ENCODE data around the gene NFATC3. TPM values are rescaled to one million over a fixed set of nuclear protein-coding genes. Genes with fewer than 3 reads are reported as not detected.
A peak's percentile ranks its signal among the peaks of the same experiment; 100 is the strongest.

The NFATC3 gene
- total RNA-seq, 1 experiment from 2014 or later = 26.9 TPM

DNA sequence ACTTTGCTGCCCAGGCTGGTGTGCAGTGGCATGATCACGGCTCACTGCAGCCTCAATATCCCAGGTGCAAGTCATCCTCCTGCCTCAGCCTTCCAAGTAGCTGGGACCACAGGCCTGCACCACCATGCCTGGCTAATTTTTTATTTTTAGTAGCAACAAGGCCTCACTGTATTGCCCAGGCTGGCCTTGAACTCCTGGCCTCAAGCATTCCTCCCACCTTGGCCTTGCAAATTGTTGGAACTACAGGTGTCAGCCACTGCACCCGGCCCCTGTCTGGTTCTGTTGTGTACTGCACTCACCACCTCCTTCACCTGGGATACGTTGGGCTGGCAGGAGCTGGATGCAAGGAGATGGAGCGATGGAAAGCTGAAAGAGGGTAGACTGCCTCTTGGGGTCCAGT, 168.6 kb downstream of the NFATC3 start:
- in situ Hi-C loops (cut with HindIII; ENCODE audit: low sequenced_read_pairs) = no loop called here
- no peak for DNase-seq (ENCODE audit: low spot score)

DNA sequence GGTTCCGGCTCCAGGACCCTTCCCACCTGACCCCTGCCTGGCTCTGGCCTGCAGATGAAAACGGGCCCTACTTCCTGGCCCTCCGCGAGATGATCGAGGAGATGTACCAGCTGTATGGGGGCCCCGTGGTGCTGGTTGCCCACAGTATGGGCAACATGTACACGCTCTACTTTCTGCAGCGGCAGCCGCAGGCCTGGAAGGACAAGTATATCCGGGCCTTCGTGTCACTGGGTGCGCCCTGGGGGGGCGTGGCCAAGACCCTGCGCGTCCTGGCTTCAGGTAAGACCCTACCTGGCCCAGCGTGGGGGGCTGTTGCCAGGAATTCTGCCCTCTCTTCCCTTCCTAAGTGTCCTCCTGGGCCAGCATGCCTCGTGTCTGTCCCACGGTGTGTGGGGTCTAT, 170.5 kb downstream of the NFATC3 start:
- in situ Hi-C loops (cut with HindIII; ENCODE audit: low sequenced_read_pairs) = no loop called here
- DNase-seq (ENCODE audit: low spot score) = no peak

DNA sequence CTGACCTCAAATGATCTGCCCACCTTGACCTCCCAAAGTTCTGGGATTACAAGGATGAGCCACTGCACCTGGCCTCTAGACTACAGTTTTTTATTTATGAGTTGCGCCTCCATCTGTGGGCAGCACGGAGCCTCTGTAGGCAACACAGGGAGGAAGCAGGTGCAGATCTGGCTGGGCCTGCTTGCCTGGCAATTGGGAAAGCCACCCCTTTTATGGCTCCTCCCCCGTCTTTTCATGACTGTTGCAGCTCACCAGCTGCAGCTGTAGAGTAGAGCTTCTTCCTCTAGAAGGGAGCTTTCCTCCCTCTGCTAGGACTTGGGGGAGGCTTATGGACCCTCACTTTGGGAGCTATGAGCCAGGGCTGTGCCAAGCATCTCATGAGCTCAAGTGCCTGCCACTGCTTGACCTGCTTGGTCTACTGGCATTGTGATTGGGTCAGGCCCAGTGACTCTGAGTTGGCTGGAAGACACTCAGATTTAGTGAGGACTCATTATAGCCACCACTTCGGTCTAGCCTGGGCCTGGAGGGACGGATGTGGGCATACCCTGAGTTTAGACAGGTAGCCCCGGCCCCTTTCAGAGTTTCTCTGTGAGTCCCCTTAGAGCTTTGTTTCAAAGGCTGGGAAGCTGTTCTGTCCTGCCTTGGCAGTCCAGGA, 172.2 kb downstream of the NFATC3 start:
- in situ Hi-C loops (cut with HindIII; ENCODE audit: low sequenced_read_pairs) = no loop called here
- DNase-seq (ENCODE audit: low spot score) = no peak

DNA sequence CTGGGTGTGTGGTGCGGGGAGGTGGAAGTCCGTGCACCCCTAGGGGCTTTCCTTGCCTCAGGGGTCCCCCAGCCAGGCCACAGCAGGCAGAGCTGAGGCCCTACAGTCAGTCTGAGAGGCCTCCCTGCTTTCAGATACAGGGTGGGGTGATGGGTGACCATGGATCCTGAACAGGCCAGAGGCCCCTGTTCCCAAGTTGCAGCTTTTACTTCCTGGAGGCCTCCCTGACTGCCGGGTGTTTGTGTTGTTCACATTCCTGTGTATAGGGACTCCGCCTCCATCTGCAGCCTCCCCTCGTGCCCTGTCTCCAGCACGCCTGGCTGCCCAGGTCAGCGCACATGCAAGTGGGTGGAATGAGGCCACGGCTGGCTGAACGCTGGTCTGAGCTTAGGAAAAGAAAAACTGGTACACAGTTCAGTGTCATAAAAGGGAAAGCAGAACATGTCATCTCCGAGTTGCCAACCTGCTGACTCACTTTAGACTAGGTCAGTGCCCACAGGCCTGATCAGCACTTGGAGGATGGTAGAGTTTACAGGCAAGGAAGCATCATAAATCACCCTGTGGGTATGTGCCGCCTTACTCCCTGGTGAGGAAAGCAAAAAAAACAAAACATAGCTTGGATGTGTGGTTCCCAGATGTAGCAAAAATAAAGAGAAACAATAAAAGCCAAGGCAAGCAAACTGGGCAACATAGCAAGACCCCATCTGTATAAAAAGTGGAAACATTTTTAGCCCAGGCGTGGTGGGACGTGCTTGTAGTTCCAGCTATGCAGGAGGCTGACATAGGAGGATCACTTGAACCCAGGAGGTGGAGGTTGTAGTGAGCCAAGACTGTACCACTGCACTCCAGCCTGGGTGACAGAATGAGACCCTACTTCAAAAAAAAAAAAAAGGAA, 173.0 kb downstream of the NFATC3 start:
- in situ Hi-C loops (cut with HindIII; ENCODE audit: low sequenced_read_pairs) = no loop called here
- no peak for DNase-seq (ENCODE audit: low spot score)

DNA sequence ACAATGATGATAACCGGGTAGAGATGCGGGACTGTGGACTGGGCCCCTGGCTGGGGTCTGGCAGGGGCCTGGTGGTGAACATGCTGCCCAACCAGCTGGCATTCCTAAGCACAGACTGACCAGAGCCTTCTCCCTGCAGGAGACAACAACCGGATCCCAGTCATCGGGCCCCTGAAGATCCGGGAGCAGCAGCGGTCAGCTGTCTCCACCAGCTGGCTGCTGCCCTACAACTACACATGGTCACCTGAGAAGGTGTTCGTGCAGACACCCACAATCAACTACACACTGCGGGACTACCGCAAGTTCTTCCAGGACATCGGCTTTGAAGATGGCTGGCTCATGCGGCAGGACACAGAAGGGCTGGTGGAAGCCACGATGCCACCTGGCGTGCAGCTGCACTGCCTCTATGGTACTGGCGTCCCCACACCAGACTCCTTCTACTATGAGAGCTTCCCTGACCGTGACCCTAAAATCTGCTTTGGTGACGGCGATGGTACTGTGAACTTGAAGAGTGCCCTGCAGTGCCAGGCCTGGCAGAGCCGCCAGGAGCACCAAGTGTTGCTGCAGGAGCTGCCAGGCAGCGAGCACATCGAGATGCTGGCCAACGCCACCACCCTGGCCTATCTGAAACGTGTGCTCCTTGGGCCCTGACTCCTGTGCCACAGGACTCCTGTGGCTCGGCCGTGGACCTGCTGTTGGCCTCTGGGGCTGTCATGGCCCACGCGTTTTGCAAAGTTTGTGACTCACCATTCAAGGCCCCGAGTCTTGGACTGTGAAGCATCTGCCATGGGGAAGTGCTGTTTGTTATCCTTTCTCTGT, 174.0 kb downstream of the NFATC3 start:
- in situ Hi-C loops (cut with HindIII; ENCODE audit: low sequenced_read_pairs) = no loop called here
- peak; percentile 79 for DNase-seq (ENCODE audit: low spot score)

DNA sequence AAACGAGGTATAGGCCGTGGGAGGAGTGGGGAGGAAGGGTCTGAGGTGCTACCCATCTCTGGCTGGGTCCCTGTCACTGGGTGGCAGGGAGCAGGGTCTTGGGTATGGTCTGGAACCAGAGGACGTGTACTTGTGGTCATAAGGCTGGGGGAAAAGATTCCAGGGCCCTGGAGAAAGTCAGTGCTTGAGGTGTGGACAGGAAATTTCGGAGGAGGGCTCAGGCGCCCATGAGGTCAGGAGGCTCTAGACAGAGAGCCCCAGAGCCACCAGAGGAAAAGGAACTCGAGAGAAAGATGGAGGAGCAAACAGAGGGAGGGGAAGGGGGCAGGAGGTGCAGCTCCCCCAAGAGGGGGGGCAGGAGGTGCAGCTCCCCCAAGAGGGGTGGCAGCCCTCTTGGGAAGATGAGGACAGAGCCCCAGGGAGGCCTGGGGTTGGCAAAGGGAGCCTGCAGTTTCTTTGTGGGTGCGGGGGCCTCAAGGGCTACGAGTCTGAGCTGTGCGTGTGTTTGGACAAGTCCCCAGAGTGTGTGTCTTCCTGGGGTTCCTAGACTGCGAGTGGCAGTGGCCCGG, 178.5 kb downstream of the NFATC3 start:
- in situ Hi-C loops (cut with HindIII; ENCODE audit: low sequenced_read_pairs) = no loop called here
- DNase-seq (ENCODE audit: low spot score) = no peak

DNA sequence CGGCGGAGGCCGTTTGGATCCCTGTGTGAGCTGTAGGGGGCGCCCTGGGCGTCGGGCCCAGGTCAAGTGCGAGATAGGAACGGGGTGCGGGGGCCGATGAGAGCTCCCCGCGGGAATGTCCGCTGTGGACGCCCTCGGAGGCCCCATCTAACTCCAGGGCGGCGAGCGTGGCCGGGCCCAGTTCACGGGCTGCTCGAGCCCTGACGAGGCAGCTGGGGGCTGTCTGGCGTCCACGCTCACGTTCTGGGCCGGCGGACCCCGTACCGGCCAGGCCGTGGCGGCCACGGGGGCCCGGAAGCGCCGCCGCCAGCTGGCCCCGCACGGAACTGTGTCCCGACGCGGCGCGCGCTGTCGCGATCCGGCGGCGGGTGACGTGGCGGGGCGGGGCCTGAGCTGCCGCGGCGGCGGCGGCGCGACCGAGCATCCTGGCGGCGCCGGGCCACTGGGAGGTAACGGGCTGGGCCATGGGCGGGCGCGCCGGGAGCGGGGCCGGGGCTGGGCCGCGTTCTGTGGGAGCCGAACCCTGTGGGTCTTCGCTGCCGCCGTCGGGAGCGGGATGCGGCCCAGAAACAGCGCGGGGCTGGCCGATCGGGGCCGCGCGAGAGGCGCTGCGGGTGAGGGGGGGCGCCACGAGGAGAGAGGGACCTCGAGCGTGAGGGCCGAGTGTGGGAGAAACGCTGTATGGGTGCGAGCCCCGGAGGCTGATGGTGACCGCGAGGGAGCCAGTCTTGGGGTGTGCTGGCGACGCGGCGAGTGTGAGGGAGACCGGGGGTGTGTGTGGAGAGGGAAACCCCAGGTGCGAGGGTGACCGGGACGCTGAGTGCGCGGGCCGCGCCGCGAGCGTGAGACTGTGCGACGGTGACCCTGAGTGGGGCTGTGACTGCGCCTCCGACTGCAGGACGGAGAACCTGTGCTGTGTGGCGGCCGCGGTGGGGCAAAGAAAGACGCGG, 179.2 kb downstream of the NFATC3 start, which contains the start of gene SLC7A6:
TSS of gene SLC7A6 (plus strand) at position 399 of the 950 bp plus-strand sequence. CDS start 10,201 bp downstream, outside the sequence.
- DNase-seq (ENCODE audit: low spot score) = peak; percentile 57
- in situ Hi-C loops (cut with HindIII; ENCODE audit: low sequenced_read_pairs) = no loop called here

DNA sequence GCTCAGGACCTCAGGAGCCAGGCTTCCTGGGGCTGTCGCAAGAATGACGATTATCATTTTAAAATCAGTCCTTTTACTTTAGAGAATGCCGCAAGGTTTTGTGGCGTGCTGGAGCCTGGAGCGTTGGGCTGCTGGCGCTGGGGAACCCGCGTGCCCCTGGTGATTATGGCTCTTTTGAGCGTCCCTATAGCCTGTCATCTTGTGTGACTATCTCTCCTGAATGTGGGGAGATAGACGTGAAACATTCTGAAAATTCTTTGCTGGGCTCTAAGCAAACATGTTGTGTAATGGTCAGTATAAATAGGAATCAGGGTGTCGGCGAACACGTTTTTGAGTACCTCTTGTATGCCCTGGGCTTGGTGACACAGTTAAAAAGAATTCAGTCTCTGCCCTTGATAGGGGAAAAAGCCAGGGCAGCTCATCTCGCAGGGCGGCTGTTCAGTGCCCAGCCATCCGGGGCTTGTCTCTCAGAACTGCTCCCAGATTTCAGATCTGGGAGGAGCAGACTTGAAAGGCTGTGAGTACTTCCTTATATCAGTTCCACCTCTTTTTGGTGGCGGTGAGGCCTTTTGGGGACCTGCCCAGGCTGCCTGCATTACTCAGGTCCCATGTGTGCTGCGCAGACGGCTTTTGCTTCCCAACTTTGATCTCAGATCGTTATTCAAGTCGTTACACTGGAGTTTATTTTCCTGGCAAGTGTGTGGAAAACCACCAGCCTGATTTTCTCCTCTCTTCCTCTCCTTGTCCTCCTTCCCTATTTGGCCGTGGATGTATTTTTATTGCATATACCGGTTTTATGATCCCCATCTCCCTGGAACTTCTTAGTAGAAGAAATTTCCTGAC, 180.1 kb downstream of the NFATC3 start:
- in situ Hi-C loops (cut with HindIII; ENCODE audit: low sequenced_read_pairs) = no loop called here
- DNase-seq (ENCODE audit: low spot score) = peak; percentile 67

DNA sequence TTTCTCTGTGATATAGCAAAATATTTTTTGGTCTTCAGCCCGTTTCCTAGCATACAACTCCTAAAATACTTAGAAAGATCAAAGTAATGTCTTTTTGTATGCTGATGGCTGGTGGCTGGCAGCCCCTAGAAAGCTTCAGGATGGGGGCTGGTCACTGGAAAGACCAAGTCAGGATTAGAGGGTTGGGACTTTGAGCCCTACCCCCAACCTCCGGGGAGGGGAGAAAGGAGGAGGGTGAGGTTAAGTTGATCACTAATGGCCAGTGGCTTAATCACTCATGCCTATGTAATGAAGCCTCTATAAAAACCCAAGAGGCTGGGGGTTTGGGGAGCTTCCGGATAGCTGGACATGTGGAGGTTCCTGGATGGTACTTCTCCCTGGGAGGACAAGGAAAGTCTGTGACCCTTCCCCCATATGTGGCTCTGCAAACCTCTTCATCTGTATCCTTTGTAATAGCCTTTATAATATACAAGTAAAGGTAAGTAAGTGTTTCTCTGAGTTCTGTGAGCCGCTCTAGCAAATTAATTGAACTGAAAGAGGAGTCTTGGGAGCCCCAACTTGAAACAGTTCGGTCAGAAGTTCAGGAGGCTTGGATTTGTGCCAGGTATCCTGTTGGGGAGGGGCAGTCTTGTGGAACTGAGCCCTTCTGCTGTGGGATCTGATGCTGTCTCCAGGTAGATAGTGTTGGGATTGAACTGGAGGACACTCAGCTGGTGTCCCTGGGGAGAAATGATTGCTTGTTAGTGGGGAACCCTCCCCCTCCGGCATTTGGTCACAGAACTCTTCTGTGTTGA, 182.6 kb downstream of the NFATC3 start:
- DNase-seq (ENCODE audit: low spot score) = no peak
- in situ Hi-C loops (cut with HindIII; ENCODE audit: low sequenced_read_pairs) = no loop called here

DNA sequence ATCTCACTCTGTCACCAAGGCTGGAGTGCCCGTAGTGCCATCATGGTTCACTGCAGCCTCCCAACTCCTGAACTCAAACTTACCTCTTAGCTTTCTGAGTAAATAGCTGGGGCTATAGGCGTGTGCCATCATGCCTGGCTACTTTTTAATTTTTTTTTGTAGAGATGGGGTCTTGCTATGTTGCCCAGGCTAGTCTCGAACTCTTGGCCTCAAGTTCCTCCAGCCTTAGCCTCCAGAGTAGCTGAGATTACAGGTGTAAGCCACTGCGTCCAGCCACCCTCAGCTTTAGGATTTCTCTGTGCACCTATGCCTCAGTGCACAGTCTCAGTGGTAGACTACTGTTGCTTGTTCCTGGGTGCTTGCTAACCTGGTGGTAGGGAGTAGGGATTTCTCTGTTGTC, 184.6 kb downstream of the NFATC3 start:
- DNase-seq (ENCODE audit: low spot score) = no peak

DNA sequence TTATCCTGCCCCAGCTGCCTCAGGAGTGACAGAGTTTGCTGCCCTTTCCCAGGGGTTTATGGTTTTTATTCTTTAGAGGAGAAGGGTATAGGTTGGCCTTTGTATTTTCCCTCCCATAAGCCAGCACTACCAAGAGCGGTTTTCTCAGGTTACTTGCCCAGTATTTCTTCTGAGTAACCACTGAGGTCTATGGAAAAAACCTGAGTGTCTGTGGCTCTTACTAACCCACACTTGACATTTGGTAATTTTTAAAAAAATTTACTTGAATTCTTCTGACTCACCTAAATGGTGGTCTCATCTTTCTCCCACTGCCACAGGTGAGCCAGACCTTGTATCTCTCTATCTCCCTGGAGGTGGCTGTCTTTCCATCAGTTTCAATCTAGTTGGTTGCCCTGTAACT, 185.2 kb downstream of the NFATC3 start:
- in situ Hi-C loops (cut with HindIII; ENCODE audit: low sequenced_read_pairs) = no loop called here
- DNase-seq (ENCODE audit: low spot score) = no peak

More for the DNA sequence above, 184.6 kb downstream of the NFATC3 start:
- in situ Hi-C loops (cut with HindIII; ENCODE audit: low sequenced_read_pairs) = no loop called here

DNA sequence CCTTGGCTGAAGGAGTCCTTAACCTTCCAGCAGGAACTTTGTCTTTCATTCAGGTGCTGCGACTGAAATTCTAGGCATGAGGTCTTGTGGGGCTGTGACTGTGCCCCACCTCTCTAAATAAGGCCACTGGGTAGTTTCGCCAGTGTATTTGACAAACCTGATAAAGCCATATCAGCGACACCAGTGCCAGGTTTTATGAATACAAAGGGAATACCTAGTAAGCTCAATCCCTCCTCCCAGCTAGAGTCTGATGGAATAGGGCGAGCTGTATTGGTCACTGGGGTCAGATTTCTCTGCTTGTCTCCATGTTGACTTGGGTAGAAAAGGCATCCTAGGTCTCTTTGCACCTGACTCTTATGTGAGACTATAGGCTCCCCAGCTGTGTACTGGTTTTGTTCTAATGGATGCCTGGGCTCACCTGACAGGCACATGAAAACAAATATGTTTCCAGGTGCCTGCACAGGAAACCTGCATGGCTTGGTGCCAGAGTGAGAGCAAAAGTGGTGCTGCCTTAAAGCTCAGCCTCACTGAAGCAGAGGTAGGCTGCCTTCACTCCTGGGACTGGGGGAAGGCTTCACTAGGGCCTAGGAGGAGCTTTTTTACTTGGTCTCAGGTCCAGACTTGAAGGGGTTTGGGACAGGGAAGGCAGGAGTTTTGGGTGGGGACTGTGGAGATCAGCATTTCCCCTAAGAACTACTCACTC, 187.5 kb downstream of the NFATC3 start:
- DNase-seq (ENCODE audit: low spot score) = no peak
- in situ Hi-C loops (cut with HindIII; ENCODE audit: low sequenced_read_pairs) = no loop called here

DNA sequence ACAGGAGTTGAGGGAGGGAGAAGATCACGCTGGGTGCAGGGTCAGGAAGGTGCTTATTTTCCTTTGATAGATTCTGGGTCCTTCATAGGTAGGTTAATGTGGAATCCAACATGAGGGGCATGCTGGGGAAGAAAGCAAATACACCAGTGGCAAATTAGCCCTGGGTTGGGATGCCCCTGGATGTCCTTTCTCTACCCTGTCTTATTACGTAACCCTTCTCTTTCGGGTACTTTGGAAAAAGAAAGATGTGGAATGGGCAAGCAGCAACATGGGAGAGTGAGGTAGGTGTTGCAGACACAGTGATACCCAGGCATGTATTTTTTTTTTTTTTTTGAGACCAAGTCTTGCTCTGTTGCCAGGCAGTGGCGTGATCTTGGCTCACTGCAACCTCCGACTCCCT, 188.3 kb downstream of the NFATC3 start:
- in situ Hi-C loops (cut with HindIII; ENCODE audit: low sequenced_read_pairs) = no loop called here
- no peak for DNase-seq (ENCODE audit: low spot score)

DNA sequence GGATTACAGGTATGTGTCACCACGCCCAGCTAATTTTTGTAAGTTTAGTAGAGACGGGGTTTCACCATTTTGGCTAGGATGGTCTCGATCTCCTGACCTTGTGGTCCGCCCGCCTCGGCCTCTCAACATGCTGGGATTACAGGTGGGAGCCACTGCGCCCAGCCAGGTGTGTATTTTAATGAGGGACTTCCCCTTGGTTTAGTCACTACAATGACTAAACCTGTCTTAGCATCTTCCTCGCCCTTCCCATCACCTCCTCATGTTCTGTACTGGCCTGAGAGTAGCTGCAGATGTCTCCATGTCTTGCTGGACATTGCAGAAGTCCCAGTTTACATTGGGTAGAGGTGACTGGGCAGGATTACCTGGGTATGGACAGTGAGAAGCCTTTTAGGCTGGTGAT, 188.7 kb downstream of the NFATC3 start:
- in situ Hi-C loops (cut with HindIII; ENCODE audit: low sequenced_read_pairs) = no loop called here
- no peak for DNase-seq (ENCODE audit: low spot score)

DNA sequence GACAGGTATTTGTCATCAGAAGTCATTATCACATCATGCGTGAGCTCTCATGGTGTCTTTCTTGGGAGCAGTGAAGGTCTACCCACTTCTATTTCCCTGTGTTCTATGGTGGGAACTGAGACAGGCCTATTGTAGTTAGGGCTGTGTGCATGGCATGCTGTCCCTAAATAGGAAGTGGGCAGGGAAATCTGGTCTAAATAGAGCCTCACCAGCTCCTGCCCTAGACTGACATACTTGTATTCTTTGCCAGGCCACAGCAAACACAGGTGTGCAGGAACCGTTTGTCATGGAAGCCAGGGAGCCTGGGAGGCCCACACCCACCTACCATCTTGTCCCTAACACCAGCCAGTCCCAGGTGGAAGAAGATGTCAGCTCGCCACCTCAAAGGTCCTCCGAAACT, 189.3 kb downstream of the NFATC3 start:
- in situ Hi-C loops (cut with HindIII; ENCODE audit: low sequenced_read_pairs) = no loop called here
- DNase-seq (ENCODE audit: low spot score) = no peak

DNA sequence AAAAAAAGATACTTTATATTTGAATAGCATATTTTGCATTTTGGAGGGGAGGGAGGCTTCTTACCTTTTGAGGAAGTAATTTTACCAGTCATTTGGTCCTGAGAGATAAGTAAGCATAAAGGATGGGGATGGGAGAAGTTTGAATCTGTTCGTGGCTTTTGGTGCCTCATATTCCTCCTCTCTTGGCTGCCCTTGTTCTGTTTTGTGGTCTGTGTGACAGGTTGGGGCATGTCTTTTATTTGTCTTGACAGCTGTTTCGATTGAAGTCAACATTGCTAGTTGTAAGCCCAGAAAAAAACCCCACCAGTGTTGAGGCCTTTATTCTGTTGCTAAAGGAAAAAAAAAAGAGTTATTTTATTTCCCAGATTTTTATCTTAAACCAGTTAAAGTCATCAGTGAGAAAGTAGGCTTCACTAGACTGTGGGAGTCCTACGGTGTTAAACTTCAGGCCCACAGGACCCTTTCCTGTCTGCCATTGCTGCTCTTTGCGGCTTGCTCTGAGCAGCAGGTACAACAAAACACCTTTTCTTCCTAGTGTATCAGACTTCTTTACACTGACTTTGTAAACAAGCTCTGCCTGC, 190.5 kb downstream of the NFATC3 start:
- in situ Hi-C loops (cut with HindIII; ENCODE audit: low sequenced_read_pairs) = no loop called here
- no peak for DNase-seq (ENCODE audit: low spot score)

Data from G401 (cell line).